GM12892 (cell line): ENCODE data around the gene AKT1S1.
A peak's percentile ranks its signal among the peaks of the same experiment; 100 is the strongest.

Experiments
- POLR2A ChIP-seq: IDR thresholded peaks from 2 replicates; pipeline ENCODE4 v1.6.1; 2011; ENCODE audit warnings: low read depth, low read length, control low read depth
- POLR2AphosphoS5 ChIP-seq: IDR thresholded peaks from 2 replicates; pipeline ENCODE4 v1.6.1; 2011; ENCODE audit warnings: low read depth, low read length, control low read depth
- TAF1 ChIP-seq: IDR thresholded peaks from 2 replicates; pipeline ENCODE4 v1.6.1; 2011; ENCODE audit warnings: low read depth, mild to moderate bottlenecking, control low read depth, low read length, borderline replicate concordance

DNA sequence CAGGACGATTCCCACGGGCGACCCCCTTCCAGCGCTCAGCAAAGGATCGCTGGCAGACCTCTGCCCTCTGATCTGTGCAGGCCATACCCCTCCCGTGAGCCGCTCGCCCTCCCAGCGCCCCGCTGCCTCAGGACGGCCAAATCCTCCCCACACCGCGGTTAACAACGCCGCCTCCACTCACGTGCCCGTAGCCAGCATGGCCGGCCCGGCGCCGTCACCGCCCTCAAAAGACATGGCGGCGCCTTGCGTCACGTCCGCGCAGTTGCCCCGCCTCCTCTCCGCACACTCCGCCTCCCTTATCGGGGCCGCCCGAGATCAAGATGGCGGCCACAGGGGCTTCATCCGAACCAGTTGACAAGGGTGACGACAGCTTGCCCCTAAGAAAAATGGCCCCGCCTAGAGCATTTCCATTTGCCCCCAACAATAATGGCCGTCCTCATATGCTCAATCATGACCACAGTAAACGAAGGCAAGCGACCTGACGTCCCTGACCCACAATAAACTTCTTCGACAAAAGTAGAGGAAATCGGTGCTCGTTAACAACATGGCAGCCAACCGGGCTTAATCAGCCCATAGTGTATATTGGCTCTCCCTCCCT, 634 bp downstream of the AKT1S1 start:
- TF ChIP-seq POLR2A = peak; percentile 74
- peak; percentile 35; the same call in 1 of the 2 replicates for TF ChIP-seq POLR2AphosphoS5
- 0 out of 2 replicates have a peak, but pooled peaks have one; percentile 56 for TF ChIP-seq TAF1
